HCT116 (cell line): Measurements from ENCODE around the gene TAS2R14. TPM values are rescaled to one million over a fixed set of nuclear protein-coding genes. Genes with fewer than 3 reads are reported as not detected.

Experiments used
- ATAC-seq: fragments of 200-7000 bp; cut with Tn5 transposase; 2 replicates; pipeline ENCODE4 v1.9.1; 2020; ENCODE audit warnings: mild to moderate bottlenecking, moderate library complexity
- BruUV-seq: library from RNA; stranded (reverse); fragments of 400-500 nt; replicated peaks from 2 replicates; lab custom pipeline; 2021; lab: Mats Ljungman, UMichigan
- CTCF ChIA-PET: fragments of 300-600 bp; sonication (Branson Sonifier 250); formaldehyde crosslinking; loops from one replicate; lab custom pipeline; 2021; ENCODE audit warnings: antibody characterized with exemption; lab: Charles Lee
- POLR2A ChIA-PET: fragments of 300-600, 350-600 bp; sonication (Branson Sonifier 250); formaldehyde crosslinking; loops from one replicate; lab custom pipeline; 2021; ENCODE audit warnings: antibody characterized with exemption; lab: Charles Lee
- RAD21 ChIA-PET, 2 experiments: fragments of 300-600 bp; sonication (Branson Sonifier 250); formaldehyde crosslinking; loops; one replicate each; lab custom pipeline; 2023; ENCODE audit warnings: low total read pairs in 2 of 2; ENCODE audit not compliant: uncharacterized antibody in 2 of 2, unreplicated experiment in 2 of 2, low non-redundant PET in 1 of 2; lab: Charles Lee
- DNase-seq: peaks from one replicate; pipeline ENCODE4 v3.0.0-alpha.2; 2010; ENCODE audit warnings: low read depth, low spot score
- H2AFZ ChIP-seq: fragments of 200-600 bp; shearing (Covaris generic), sonication (generic); 2 replicates; pipeline ENCODE4 v1.6.1; 2017; ENCODE audit warnings: low read depth, mixed run types, mixed read lengths, antibody characterized with exemption, low read length; ENCODE audit not compliant: poor library complexity, severe bottlenecking
- H3K27ac ChIP-seq: 2 replicates; pipeline ENCODE4 v1.5.1; 2012; ENCODE audit warnings: low read depth, low read length
- H3K27me3 ChIP-seq: fragments of 200-600 bp; sonication (generic); 2 replicates; pipeline ENCODE4 v1.6.1; 2016; ENCODE audit warnings: mixed run types, low read length, mixed read lengths; ENCODE audit not compliant: insufficient read depth
- H3K36me3 ChIP-seq, 2 experiments: fragments of 200-500 bp in 1 of 2; fragments of 200-600 bp in 1 of 2; sonication (Bioruptor generic) in 1 of 2; sonication (generic) in 1 of 2; 2 replicates each; pipeline versions ENCODE4 v1.5.1 to v1.6.1; 2014 to 2016; ENCODE audit warnings: low read length in 2 of 2, inconsistent platforms in 1 of 2, mixed read lengths in 1 of 2, mixed run types in 1 of 2; ENCODE audit not compliant: insufficient read depth in 2 of 2, control insufficient read depth in 1 of 2
- H3K4me1 ChIP-seq, 2 experiments: fragments of 200-600 bp in 1 of 2; sonication (generic) in 1 of 2; 2 replicates each; pipeline versions ENCODE4 v1.5.1 to v1.6.1; 2012 to 2017; ENCODE audit warnings: low read length in 2 of 2, inconsistent platforms in 1 of 2, mild to moderate bottlenecking in 1 of 2, mixed read lengths in 1 of 2, mixed run types in 1 of 2, moderate library complexity in 1 of 2; ENCODE audit not compliant: insufficient read depth in 2 of 2, control insufficient read depth in 1 of 2
- H3K4me2 ChIP-seq: fragments of 200-600 bp; sonication (generic); 2 replicates; pipeline ENCODE4 v1.6.1; 2017; ENCODE audit warnings: mixed run types, low read length, mixed read lengths
- H3K4me3 ChIP-seq, 2 experiments: fragments of 200-600 bp in 1 of 2; sonication (generic) in 1 of 2; replicated peaks in 1 of 2; 2 replicates each; pipeline ENCODE4 v1.5.1; 2011 to 2016; ENCODE audit warnings: low read length in 2 of 2, control low read depth in 1 of 2, low read depth in 1 of 2, mild to moderate bottlenecking in 1 of 2, mixed read lengths in 1 of 2, mixed run types in 1 of 2
- H3K79me2 ChIP-seq: fragments of 200-600 bp; sonication (generic); 2 replicates; pipeline ENCODE4 v1.6.1; 2017; ENCODE audit warnings: mild to moderate bottlenecking, mixed run types, low read length, moderate library complexity, mixed read lengths; ENCODE audit not compliant: insufficient read depth
- H3K9ac ChIP-seq: fragments of 200-600 bp; sonication (generic); 2 replicates; pipeline ENCODE4 v1.6.1; 2016; ENCODE audit warnings: low read length, mixed read lengths
- H3K9me2 ChIP-seq: fragments of 200-600 bp; sonication (generic), shearing (Covaris generic); 2 replicates; pipeline ENCODE4 v1.6.1; 2017; ENCODE audit warnings: mixed run types, mild to moderate bottlenecking, moderate library complexity; ENCODE audit not compliant: insufficient read depth
- H3K9me3 ChIP-seq, 2 experiments: fragments of 200-500 bp in 1 of 2; fragments of 200-600 bp in 1 of 2; sonication (Bioruptor generic) in 1 of 2; sonication (generic) in 1 of 2; 2 replicates each; pipeline ENCODE4 v1.6.1; 2014 to 2017; ENCODE audit warnings: low read length in 2 of 2, mixed read lengths in 2 of 2, inconsistent platforms in 1 of 2, low read depth in 1 of 2, mild to moderate bottlenecking in 1 of 2, mixed run types in 1 of 2, moderate library complexity in 1 of 2; ENCODE audit not compliant: control insufficient read depth in 1 of 2, insufficient read depth in 1 of 2
- H4K20me1 ChIP-seq: fragments of 200-600 bp; sonication (generic), shearing (Covaris generic); 2 replicates; pipeline ENCODE4 v1.6.1; 2017; ENCODE audit warnings: mixed run types, mild to moderate bottlenecking, moderate library complexity; ENCODE audit not compliant: insufficient read depth
- ATF3 ChIP-seq: IDR thresholded peaks from 2 replicates; pipeline ENCODE4 v1.6.1; 2012
- CBX3 ChIP-seq: IDR thresholded peaks from 2 replicates; pipeline ENCODE4 v1.6.1; 2012; ENCODE audit warnings: low read depth
- CEBPB ChIP-seq: IDR thresholded peaks from 2 replicates; pipeline ENCODE4 v1.6.1; 2012; ENCODE audit warnings: low read depth
- ELF1 ChIP-seq: IDR thresholded peaks from 2 replicates; pipeline ENCODE4 v1.6.1; 2012; ENCODE audit warnings: low read depth, borderline replicate concordance
- EZH2phosphoT487 ChIP-seq: fragments of 200-600 bp; IDR thresholded peaks from 2 replicates; pipeline ENCODE4 v1.6.1; 2018; ENCODE audit warnings: antibody characterized with exemption, borderline replicate concordance
- FOSL1 ChIP-seq: IDR thresholded peaks from 2 replicates; pipeline ENCODE4 v1.6.1; 2012; ENCODE audit warnings: low read depth
- JUND ChIP-seq: IDR thresholded peaks from 2 replicates; pipeline ENCODE4 v1.6.1; 2012
- POLR2A ChIP-seq: IDR thresholded peaks from 2 replicates; pipeline ENCODE4 v1.7.0; 2011; ENCODE audit warnings: borderline replicate concordance; ENCODE audit not compliant: insufficient read depth, insufficient read length; ENCODE audit errors: extremely low read depth
- RAD21 ChIP-seq: IDR thresholded peaks from 2 replicates; pipeline ENCODE4 v1.6.1; 2012; ENCODE audit warnings: low read depth, mild to moderate bottlenecking
- REST ChIP-seq: IDR thresholded peaks from 2 replicates; pipeline ENCODE4 v1.6.1; 2012; ENCODE audit warnings: low read depth
- SIN3A ChIP-seq: IDR thresholded peaks from 2 replicates; pipeline ENCODE4 v1.6.1; 2012; ENCODE audit warnings: low read depth
- TCF7L2 ChIP-seq: IDR thresholded peaks from 2 replicates; pipeline ENCODE4 v1.7.0; 2011; ENCODE audit warnings: borderline replicate concordance, inconsistent platforms; ENCODE audit not compliant: insufficient read depth, insufficient read length; ENCODE audit errors: extremely low read depth
- YY1 ChIP-seq: IDR thresholded peaks from 2 replicates; pipeline ENCODE4 v1.6.1; 2011; ENCODE audit warnings: low read length, low read depth, moderate library complexity, mild to moderate bottlenecking; ENCODE audit not compliant: insufficient replicate concordance; ENCODE audit errors: extremely low read depth
- ZNF274 ChIP-seq: fragments of 200-500 bp; sonication (Bioruptor generic); IDR thresholded peaks from 2 replicates; pipeline ENCODE4 v1.6.1; 2014; ENCODE audit warnings: mild to moderate bottlenecking, low read depth, low read length, inconsistent platforms
- intact Hi-C: fragments of 100-400 bp; cut with micrococcal nuclease; formaldehyde crosslinking; loops from 2 replicates; pipeline ENCODE4 v1.10.0; 2022
- total RNA-seq: library from RNA; stranded (reverse); gene quantifications from one replicate; pipeline ENCODE4 v1.2.1, GENCODE V29; 2021; ENCODE audit not compliant: unreplicated experiment
- TF ChIP-seq, protein P1 (sequence below): IDR thresholded peaks from 2 replicates; pipeline ENCODE4 v1.6.1; 2012
- TF ChIP-seq, protein P2 (sequence below), 3 experiments: fragments of 200-600 bp in 1 of 3; sonication (generic) in 1 of 3; IDR thresholded peaks in 2 of 3; conservative IDR thresholded peaks in 1 of 3; 2 replicates each; pipeline ENCODE4 v1.5.1; 2012 to 2017; ENCODE audit warnings: low read depth in 2 of 3, low read length in 2 of 3, antibody characterized with exemption in 1 of 3, borderline replicate concordance in 1 of 3, control low read depth in 1 of 3, mild to moderate bottlenecking in 1 of 3, mixed read lengths in 1 of 3, mixed run types in 1 of 3, moderate library complexity in 1 of 3; ENCODE audit not compliant: insufficient read depth in 1 of 3

TAS2R14 gene
- total RNA-seq, 1 experiment from 2014 or later = 1.9 TPM

- Histone ChIP-seq H3K4me3 (no peak overlapping the region), H2AFZ (no peak overlapping the region), H3K9me3 (no peaks in the 10 kb centered on the region), H3K27me3 (no peaks in the 10 kb centered on the region), H3K4me1 (peaks cover under 1 to 13% of the 10 kb centered on the region in 2 experiments), H4K20me1 (no peaks in the 10 kb centered on the region), H3K9ac (no peak overlapping the region), H3K9me2 (no peaks in the 10 kb centered on the region)
- ChIA-PET RAD21 (no interaction called here), POLR2A (no interaction called here), CTCF (no interaction called here)
- DNase-seq = no peak
- intact Hi-C loops = no loop called here
- BruUV-seq = no TSS peak
- TF ChIP-seq YY1 (no peak), POLR2A (no peak), CBX3 (no peak), ELF1 (no peak), TCF7L2 (no peak)
- TF ChIP-seq, protein P1, sequence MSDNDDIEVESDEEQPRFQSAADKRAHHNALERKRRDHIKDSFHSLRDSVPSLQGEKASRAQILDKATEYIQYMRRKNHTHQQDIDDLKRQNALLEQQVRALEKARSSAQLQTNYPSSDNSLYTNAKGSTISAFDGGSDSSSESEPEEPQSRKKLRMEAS = no peak
- TF ChIP-seq, all 23 proteins: peak for 0
- no peak for ATAC-seq
- H3K36me3 ChIP-seq = no peaks in the 10 kb centered on the region
- H3K27ac ChIP-seq = no peak overlapping the region
- no peaks in the 10 kb centered on the region for H3K79me2 ChIP-seq
- H3K4me2 ChIP-seq = no peak overlapping the region
These were observed 2.6 kb downstream of the TAS2R14 start for GRCh38 chr12:10936506-10936905.

- no peak for ATAC-seq
- intact Hi-C loops = no loop called here
- no peaks in the 10 kb centered on the region for H3K9me3 ChIP-seq
- no peaks in the 10 kb centered on the region for H3K27me3 ChIP-seq
- no peak within 1 kb of the TSS for H3K27ac ChIP-seq
- H3K79me2 ChIP-seq = no peaks in the 10 kb centered on the region
- no peak within 1 kb of the TSS for H3K4me3 ChIP-seq
- H3K36me3 ChIP-seq = no peaks in the 10 kb centered on the region
- no TSS peak for BruUV-seq
- no peaks in the 10 kb centered on the region for H3K4me1 ChIP-seq
- ChIA-PET CTCF (no interaction called here), POLR2A (no interaction called here), RAD21 (no interaction called here)
- no peak within 1 kb of the TSS for H2AFZ ChIP-seq
- H4K20me1 ChIP-seq = no peaks in the 10 kb centered on the region
- no peak within 1 kb of the TSS for H3K4me2 ChIP-seq
- no peak within 1 kb of the TSS for H3K9ac ChIP-seq
- DNase-seq = no peak
- no peaks in the 10 kb centered on the region for H3K9me2 ChIP-seq
- TF ChIP-seq, protein P2, sequence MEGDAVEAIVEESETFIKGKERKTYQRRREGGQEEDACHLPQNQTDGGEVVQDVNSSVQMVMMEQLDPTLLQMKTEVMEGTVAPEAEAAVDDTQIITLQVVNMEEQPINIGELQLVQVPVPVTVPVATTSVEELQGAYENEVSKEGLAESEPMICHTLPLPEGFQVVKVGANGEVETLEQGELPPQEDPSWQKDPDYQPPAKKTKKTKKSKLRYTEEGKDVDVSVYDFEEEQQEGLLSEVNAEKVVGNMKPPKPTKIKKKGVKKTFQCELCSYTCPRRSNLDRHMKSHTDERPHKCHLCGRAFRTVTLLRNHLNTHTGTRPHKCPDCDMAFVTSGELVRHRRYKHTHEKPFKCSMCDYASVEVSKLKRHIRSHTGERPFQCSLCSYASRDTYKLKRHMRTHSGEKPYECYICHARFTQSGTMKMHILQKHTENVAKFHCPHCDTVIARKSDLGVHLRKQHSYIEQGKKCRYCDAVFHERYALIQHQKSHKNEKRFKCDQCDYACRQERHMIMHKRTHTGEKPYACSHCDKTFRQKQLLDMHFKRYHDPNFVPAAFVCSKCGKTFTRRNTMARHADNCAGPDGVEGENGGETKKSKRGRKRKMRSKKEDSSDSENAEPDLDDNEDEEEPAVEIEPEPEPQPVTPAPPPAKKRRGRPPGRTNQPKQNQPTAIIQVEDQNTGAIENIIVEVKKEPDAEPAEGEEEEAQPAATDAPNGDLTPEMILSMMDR (IDR thresholded peaks at IDR 0.05 in 2 of 3, conservative IDR thresholded peaks at IDR 0.05 in 1 of 3; ENCODE audit: borderline replicate concordance in 1 of 3, insufficient read depth in 1 of 3, low read depth in 2 of 3, low read length in 2 of 3) = no peak
- TF ChIP-seq RAD21 (no peak), EZH2phosphoT487 (no peak), SIN3A (no peak), ZNF274 (no peak), CEBPB (no peak), REST (no peak), ATF3 (no peak), POLR2A (no peak), FOSL1 (no peak), JUND (no peak)
These were observed 10.2 kb downstream of the TAS2R14 start, which contains the start of gene PRH2 for GRCh38 chr12:10928746-10929286. Gene PRH2 (plus strand): TSS chr12:10929236. CDS start chr12:10929274, 38 bp downstream.
